Fibroblast of lung (primary cell): ENCODE results near the gene TBC1D8. TPM values are rescaled to one million over a fixed set of nuclear protein-coding genes. Genes with fewer than 3 reads are reported as not detected.

Source experiments
- DNase-seq, 2 donors: peaks; one replicate each; pipeline versions ENCODE4 v3.0.0 to v3.0.0-alpha.2; 2010; ENCODE audit warnings: low read depth in 2 of 2
- H2AFZ ChIP-seq: 2 replicates; pipeline ENCODE4 v1.5.1; 2012; ENCODE audit warnings: low read length, control low read depth, inconsistent platforms
- H3K27ac ChIP-seq: 2 replicates; pipeline ENCODE4 v1.5.1; 2011; ENCODE audit warnings: low read length, control low read depth; ENCODE audit not compliant: insufficient read depth
- H3K27me3 ChIP-seq: 2 replicates; pipeline ENCODE4 v1.5.1; 2011; ENCODE audit warnings: mild to moderate bottlenecking, low read length; ENCODE audit not compliant: control insufficient read depth, insufficient read depth
- H3K36me3 ChIP-seq: 2 replicates; pipeline ENCODE4 v1.5.1; 2011; ENCODE audit warnings: low read length; ENCODE audit not compliant: control insufficient read depth, insufficient read depth
- H3K4me1 ChIP-seq: 2 replicates; pipeline ENCODE4 v1.5.1; 2011; ENCODE audit warnings: low read length; ENCODE audit not compliant: control insufficient read depth, insufficient read depth; ENCODE audit errors: extremely low read depth
- H3K4me2 ChIP-seq: 2 replicates; pipeline ENCODE4 v1.5.1; 2011; ENCODE audit warnings: low read length, control low read depth; ENCODE audit not compliant: insufficient read depth; ENCODE audit errors: extremely low read depth
- H3K4me3 ChIP-seq, 4 experiments: fragments of 200-600 bp in 1 of 4; sonication (generic) in 1 of 4; replicated peaks in 1 of 4; 2 replicates each; pipeline ENCODE4 v1.5.1; 2011 to 2016; ENCODE audit warnings: low read length in 4 of 4, low read depth in 3 of 4, mild to moderate bottlenecking in 3 of 4, control low read depth in 2 of 4, inconsistent platforms in 1 of 4, mixed read lengths in 1 of 4; ENCODE audit not compliant: insufficient read depth in 1 of 4; ENCODE audit errors: control extremely low read depth in 1 of 4
- H3K79me2 ChIP-seq: 2 replicates; pipeline ENCODE4 v1.5.1; 2012; ENCODE audit warnings: mild to moderate bottlenecking, low read length, inconsistent platforms; ENCODE audit not compliant: control insufficient read depth, insufficient read depth
- H3K9ac ChIP-seq: 2 replicates; pipeline ENCODE4 v1.5.1; 2011; ENCODE audit warnings: mild to moderate bottlenecking, low read length, control low read depth; ENCODE audit not compliant: insufficient read depth
- H3K9me3 ChIP-seq: 2 replicates; pipeline ENCODE4 v1.5.1; 2012; ENCODE audit warnings: low read depth, low read length; ENCODE audit not compliant: control insufficient read depth, insufficient read depth
- H4K20me1 ChIP-seq: 2 replicates; pipeline ENCODE4 v1.5.1; 2011; ENCODE audit warnings: low read length; ENCODE audit not compliant: control insufficient read depth, insufficient read depth; ENCODE audit errors: extremely low read depth
- CTCF ChIP-seq, 2 donors: IDR thresholded peaks in 1 of 2; conservative IDR thresholded peaks in 1 of 2; 1 replicate in 1 of 2; 2 replicates in 1 of 2; pipeline ENCODE4 v1.5.1; 2011 to 2012; ENCODE audit warnings: low read length in 2 of 2, control low read depth in 1 of 2, inconsistent platforms in 1 of 2, low read depth in 1 of 2, mild to moderate bottlenecking in 1 of 2
- EZH2 ChIP-seq: IDR thresholded peaks from 2 replicates; pipeline ENCODE4 v1.5.1; 2012; ENCODE audit warnings: low read length, control low read depth, mild to moderate bottlenecking; ENCODE audit errors: missing control alignments
- polyA plus RNA-seq, 2 donors: library from polyadenylated mRNA; depleted of rRNA in 1 of 2; stranded (reverse) in 1 of 2; unstranded in 1 of 2; fragments of >200 nt; gene quantifications; 2 replicates each; pipeline ENCODE4 v1.2.1, GENCODE V29; 2011 to 2012; ENCODE audit warnings: missing spikeins in 1 of 2
- total RNA-seq: library from RNA; depleted of rRNA; stranded (reverse); fragments of >200 nt; gene quantifications from 2 replicates; pipeline ENCODE4 v1.2.1, GENCODE V29; 2014

The TBC1D8 gene
- total and polyA plus RNA-seq, 2 donors (not counting 1 experiment from before 2014, with no cell fraction given): 3.8 to 5.4 TPM

GRCh38 chr2:101045330-101045729 is 105.9 kb downstream of the TBC1D8 start:
- H3K4me2 ChIP-seq: no peak overlapping the region
- no peaks in the 10 kb centered on the region for H3K4me1 ChIP-seq
- DNase-seq: no peak
- H3K27ac ChIP-seq: no peak overlapping the region
- no peaks in the 10 kb centered on the region for H3K36me3 ChIP-seq
- no peaks in the 10 kb centered on the region for H4K20me1 ChIP-seq
- TF ChIP-seq EZH2 (no peak), CTCF (conservative IDR thresholded peaks at IDR 0.05 in 1 of 2, IDR thresholded peaks at IDR 0.05 in 1 of 2; ENCODE audit: low read depth in 1 of 2, low read length in 2 of 2) (no peak)
- no peak overlapping the region for H3K4me3 ChIP-seq
- H3K9me3 ChIP-seq: no peaks in the 10 kb centered on the region
- no peak overlapping the region for H3K9ac ChIP-seq
- no peak overlapping the region for H2AFZ ChIP-seq
- no peaks in the 10 kb centered on the region for H3K27me3 ChIP-seq
- no peaks in the 10 kb centered on the region for H3K79me2 ChIP-seq

- H3K9me3 ChIP-seq: no peaks in the 10 kb centered on the region
- no peaks in the 10 kb centered on the region for H3K27me3 ChIP-seq
- H3K4me3 ChIP-seq: no peak overlapping the region
- DNase-seq: peak in 1 of 2 donors; percentile 16
- H3K4me2 ChIP-seq: no peak overlapping the region
- no peak overlapping the region for H2AFZ ChIP-seq
- H3K36me3 ChIP-seq: peaks cover 4% of the 10 kb centered on the region
- H3K27ac ChIP-seq: no peak overlapping the region
- TF ChIP-seq EZH2: no peak
- TF ChIP-seq CTCF (conservative IDR thresholded peaks at IDR 0.05 in 1 of 2, IDR thresholded peaks at IDR 0.05 in 1 of 2; ENCODE audit: low read depth in 1 of 2, low read length in 2 of 2): no peak
- H4K20me1 ChIP-seq: no peaks in the 10 kb centered on the region
- H3K9ac ChIP-seq: no peak overlapping the region
- no peaks in the 10 kb centered on the region for H3K79me2 ChIP-seq
- no peaks in the 10 kb centered on the region for H3K4me1 ChIP-seq
These were observed 109.8 kb downstream of the TBC1D8 start for GRCh38 chr2:101041413-101041812.

- Histone ChIP-seq H3K27me3 (no peaks in the 10 kb centered on the region), H3K4me3 (no peak overlapping the region), H4K20me1 (no peaks in the 10 kb centered on the region), H3K36me3 (peaks cover 4% of the 10 kb centered on the region), H3K79me2 (no peaks in the 10 kb centered on the region), H3K4me1 (no peaks in the 10 kb centered on the region), H2AFZ (no peak overlapping the region), H3K4me2 (no peak overlapping the region), H3K9me3 (no peaks in the 10 kb centered on the region), H3K9ac (no peak overlapping the region), H3K27ac (no peak overlapping the region)
- TF ChIP-seq CTCF (conservative IDR thresholded peaks at IDR 0.05 in 1 of 2, IDR thresholded peaks at IDR 0.05 in 1 of 2; ENCODE audit: low read depth in 1 of 2, low read length in 2 of 2) (no peak), EZH2 (no peak)
- no peak for DNase-seq
These were observed 110.4 kb downstream of the TBC1D8 start for GRCh38 chr2:101040761-101041160.
